Adrenal gland (tissue), 5 donors: ENCODE data around the gene EHHADH.

Experiments used
- POLR2A ChIP-seq, 2 donors: fragments of 450-650 bp; IDR thresholded peaks; one replicate each; pipeline ENCODE4 v1.6.1; 2017; ENCODE audit warnings: antibody characterized with exemption in 2 of 2, mild to moderate bottlenecking in 2 of 2, moderate library complexity in 1 of 2
- TF ChIP-seq, protein P1 (sequence below), 6 experiments: fragments of 450-650 bp in 4 of 6; fragments of 200-600 bp in 2 of 6; sonication (generic) in 1 of 6; IDR thresholded peaks; 1 replicate in 5 of 6; 2 replicates in 1 of 6; pipeline versions ENCODE4 v1.5.1 to v1.8.0; 2016 to 2021; ENCODE audit warnings: antibody characterized with exemption in 6 of 6, mild to moderate bottlenecking in 2 of 6, moderate library complexity in 1 of 6
- donor health status: DM: no; HTN: no; CAD: no.

DNA sequence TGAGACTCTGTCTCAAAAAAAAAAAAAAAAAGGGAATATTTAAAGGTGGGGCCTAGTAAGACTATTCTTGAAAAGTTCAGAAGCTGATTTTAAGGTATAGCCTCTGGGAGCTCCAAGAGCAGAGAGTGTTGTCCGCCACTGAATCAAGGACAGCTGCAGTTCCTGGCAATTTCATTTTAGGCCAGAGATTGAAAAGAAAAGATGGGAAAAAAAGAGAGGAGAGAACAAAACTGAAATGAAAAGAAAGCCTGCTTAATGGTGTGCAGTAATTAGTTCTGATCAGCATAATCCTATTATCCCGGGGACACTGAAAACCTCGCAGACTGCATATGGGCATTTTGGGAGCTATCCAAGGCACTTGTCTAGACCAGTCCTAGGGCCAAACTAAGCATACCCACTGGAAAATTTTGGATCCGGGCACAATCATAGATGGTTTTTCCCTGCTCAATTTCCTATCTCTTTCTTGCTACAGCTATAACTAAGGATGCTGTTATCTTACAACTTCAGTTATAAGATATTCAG, 43.2 kb downstream of the EHHADH start:
- TF ChIP-seq, protein P1, sequence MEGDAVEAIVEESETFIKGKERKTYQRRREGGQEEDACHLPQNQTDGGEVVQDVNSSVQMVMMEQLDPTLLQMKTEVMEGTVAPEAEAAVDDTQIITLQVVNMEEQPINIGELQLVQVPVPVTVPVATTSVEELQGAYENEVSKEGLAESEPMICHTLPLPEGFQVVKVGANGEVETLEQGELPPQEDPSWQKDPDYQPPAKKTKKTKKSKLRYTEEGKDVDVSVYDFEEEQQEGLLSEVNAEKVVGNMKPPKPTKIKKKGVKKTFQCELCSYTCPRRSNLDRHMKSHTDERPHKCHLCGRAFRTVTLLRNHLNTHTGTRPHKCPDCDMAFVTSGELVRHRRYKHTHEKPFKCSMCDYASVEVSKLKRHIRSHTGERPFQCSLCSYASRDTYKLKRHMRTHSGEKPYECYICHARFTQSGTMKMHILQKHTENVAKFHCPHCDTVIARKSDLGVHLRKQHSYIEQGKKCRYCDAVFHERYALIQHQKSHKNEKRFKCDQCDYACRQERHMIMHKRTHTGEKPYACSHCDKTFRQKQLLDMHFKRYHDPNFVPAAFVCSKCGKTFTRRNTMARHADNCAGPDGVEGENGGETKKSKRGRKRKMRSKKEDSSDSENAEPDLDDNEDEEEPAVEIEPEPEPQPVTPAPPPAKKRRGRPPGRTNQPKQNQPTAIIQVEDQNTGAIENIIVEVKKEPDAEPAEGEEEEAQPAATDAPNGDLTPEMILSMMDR (IDR thresholded peaks at IDR 0.05), result no peak
- no peak for TF ChIP-seq POLR2A (IDR thresholded peaks at IDR 0.05)
